Trophoblast cell (in vitro differentiated cells and primary cell): ENCODE data around the gene SPATA17.

ENCODE experiments used
- DNase-seq, 2 donors: peaks; one replicate each; pipeline ENCODE4 v3.0.0-alpha.2; 2016
- H2AFZ ChIP-seq: 2 replicates; pipeline ENCODE4 v1.6.1; 2013; ENCODE audit warnings: low read length, moderate library complexity, mild to moderate bottlenecking; ENCODE audit not compliant: insufficient read depth, poor library complexity
- H2AK5ac ChIP-seq: 2 replicates; pipeline ENCODE4 v1.6.1; 2013; ENCODE audit warnings: mild to moderate bottlenecking, low read length
- H2BK120ac ChIP-seq: 2 replicates; pipeline ENCODE4 v1.6.1; 2013; ENCODE audit warnings: low read length, mild to moderate bottlenecking, moderate library complexity; ENCODE audit not compliant: insufficient read depth, poor library complexity
- H2BK12ac ChIP-seq: 2 replicates; pipeline ENCODE4 v1.6.1; 2013; ENCODE audit warnings: mild to moderate bottlenecking, low read length, moderate library complexity
- H2BK5ac ChIP-seq: 2 replicates; pipeline ENCODE4 v1.6.1; 2013; ENCODE audit warnings: low read length, low read depth, moderate library complexity, mild to moderate bottlenecking; ENCODE audit not compliant: poor library complexity
- H3K14ac ChIP-seq: 2 replicates; pipeline ENCODE4 v1.6.1; 2013; ENCODE audit warnings: mild to moderate bottlenecking, low read length
- H3K18ac ChIP-seq: 2 replicates; pipeline ENCODE4 v1.6.1; 2013; ENCODE audit warnings: mild to moderate bottlenecking, low read length
- H3K23ac ChIP-seq: 2 replicates; pipeline ENCODE4 v1.6.1; 2013; ENCODE audit warnings: low read length
- H3K27ac ChIP-seq: 2 replicates; pipeline ENCODE4 v1.5.1; 2013; ENCODE audit warnings: low read depth, mild to moderate bottlenecking, inconsistent platforms, low read length, moderate library complexity
- H3K27me3 ChIP-seq: 2 replicates; pipeline ENCODE4 v1.6.1; 2013; ENCODE audit warnings: inconsistent platforms, mild to moderate bottlenecking, low read length, moderate library complexity; ENCODE audit not compliant: insufficient read depth
- H3K36me3 ChIP-seq, 2 experiments: 1 replicate in 1 of 2; 2 replicates in 1 of 2; pipeline ENCODE4 v1.6.1; 2013; ENCODE audit warnings: low read length in 2 of 2, mild to moderate bottlenecking in 2 of 2, moderate library complexity in 1 of 2; ENCODE audit not compliant: insufficient read depth in 2 of 2, control insufficient read depth in 1 of 2
- H3K4ac ChIP-seq: 2 replicates; pipeline ENCODE4 v1.6.1; 2013; ENCODE audit warnings: low read depth, mild to moderate bottlenecking, low read length, moderate library complexity
- H3K4me1 ChIP-seq, 2 experiments: 1 replicate in 1 of 2; 2 replicates in 1 of 2; pipeline ENCODE4 v1.6.1; 2013; ENCODE audit warnings: low read length in 2 of 2, mild to moderate bottlenecking in 2 of 2, moderate library complexity in 1 of 2; ENCODE audit not compliant: insufficient read depth in 2 of 2, control insufficient read depth in 1 of 2
- H3K4me2 ChIP-seq: 2 replicates; pipeline ENCODE4 v1.6.1; 2013; ENCODE audit warnings: inconsistent platforms, mild to moderate bottlenecking, low read length, moderate library complexity
- H3K4me3 ChIP-seq: 2 replicates; pipeline ENCODE4 v1.5.1; 2013; ENCODE audit warnings: mild to moderate bottlenecking, low read depth, low read length, inconsistent platforms
- H3K79me1 ChIP-seq: one replicate; pipeline ENCODE4 v1.6.1; 2013; ENCODE audit warnings: low read length
- H3K79me2 ChIP-seq: 2 replicates; pipeline ENCODE4 v1.6.1; 2013; ENCODE audit warnings: low read length, mild to moderate bottlenecking; ENCODE audit not compliant: control insufficient read depth, insufficient read depth, poor library complexity
- H3K9ac ChIP-seq: 2 replicates; pipeline ENCODE4 v1.6.1; 2013; ENCODE audit warnings: mild to moderate bottlenecking, low read length
- H3K9me3 ChIP-seq: 2 replicates; pipeline ENCODE4 v1.6.1; 2013; ENCODE audit warnings: low read depth, mild to moderate bottlenecking, control low read depth, inconsistent platforms, low read length; ENCODE audit not compliant: insufficient read depth
- H4K12ac ChIP-seq: 2 replicates; pipeline ENCODE4 v1.6.1; 2013; ENCODE audit warnings: low read depth, mild to moderate bottlenecking, low read length, moderate library complexity
- H4K8ac ChIP-seq: 2 replicates; pipeline ENCODE4 v1.6.1; 2013; ENCODE audit warnings: low read depth, mild to moderate bottlenecking, low read length, moderate library complexity
- H4K91ac ChIP-seq: one replicate; pipeline ENCODE4 v1.6.1; 2013; ENCODE audit warnings: low read depth, mild to moderate bottlenecking, low read length, moderate library complexity
- WGBS: extraction: QIAGEN DNeasy Blood & Tissue Kit; methylation state at CpG from one replicate; pipeline ENCODE4 v1.1.7; 2013; ENCODE audit warnings: missing lambda C conversion rate; ENCODE audit not compliant: insufficient read length, insufficient coverage; ENCODE audit errors: extremely low coverage; 5-methylcytosine and 5-hydroxymethylcytosine counted together

Gene SPATA17

DNA sequence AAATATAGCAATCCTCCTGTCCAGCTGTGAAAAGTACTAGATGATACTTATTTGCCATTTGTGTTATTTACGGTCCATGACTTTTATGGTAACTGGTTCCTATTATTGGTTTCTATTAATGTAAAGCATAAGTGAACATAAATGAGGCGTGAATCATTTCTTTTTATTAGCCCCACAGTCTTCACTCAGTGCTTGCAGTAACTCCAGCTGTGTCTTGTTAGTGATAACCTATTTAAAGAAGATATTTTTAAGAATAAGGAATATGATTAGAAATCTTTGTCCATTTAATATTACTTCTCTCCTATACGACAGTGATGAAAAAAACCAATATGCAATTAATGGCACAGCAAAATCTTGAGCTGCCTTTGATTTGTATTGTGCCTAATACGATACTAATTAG, 149.9 kb downstream of the SPATA17 start:
- H4K91ac ChIP-seq = no peak overlapping the region
- H3K4me2 ChIP-seq = no peak overlapping the region
- H4K12ac ChIP-seq = no peak overlapping the region
- H2BK5ac ChIP-seq = no peak overlapping the region
- H3K27me3 ChIP-seq = no peaks in the 10 kb centered on the region
- no peak overlapping the region for H3K23ac ChIP-seq
- no CpG with 5 or more reads among the region's 4 CpGs for WGBS
- no peak overlapping the region for H4K8ac ChIP-seq
- H3K79me2 ChIP-seq = no peaks in the 10 kb centered on the region
- no peak overlapping the region for H3K4ac ChIP-seq
- H3K18ac ChIP-seq = no peak overlapping the region
- no peak overlapping the region for H3K27ac ChIP-seq
- no peak overlapping the region for H2AK5ac ChIP-seq
- no peaks in the 10 kb centered on the region for H3K4me1 ChIP-seq
- no peaks in the 10 kb centered on the region for H3K36me3 ChIP-seq
- H2BK120ac ChIP-seq = no peak overlapping the region
- H3K9ac ChIP-seq = no peak overlapping the region
- H3K79me1 ChIP-seq = no peaks in the 10 kb centered on the region
- no peak overlapping the region for H3K4me3 ChIP-seq
- H3K14ac ChIP-seq = no peak overlapping the region
- H2AFZ ChIP-seq = no peak overlapping the region
- no peak overlapping the region for H2BK12ac ChIP-seq
- DNase-seq = no peak
- no peaks in the 10 kb centered on the region for H3K9me3 ChIP-seq

- Histone ChIP-seq H3K4me2 (no peak overlapping the region), H3K9me3 (no peaks in the 10 kb centered on the region), H4K8ac (no peak overlapping the region), H3K4ac (no peak overlapping the region), H3K36me3 (no peaks in the 10 kb centered on the region), H4K91ac (no peak overlapping the region), H2BK12ac (no peak overlapping the region), H3K27ac (no peak overlapping the region), H2AFZ (no peak overlapping the region), H3K79me2 (no peaks in the 10 kb centered on the region), H3K9ac (no peak overlapping the region), H3K23ac (no peak overlapping the region), H2BK120ac (no peak overlapping the region), H4K12ac (no peak overlapping the region), H3K79me1 (no peaks in the 10 kb centered on the region), H3K4me1 (no peaks in the 10 kb centered on the region), H3K4me3 (no peak overlapping the region), H3K14ac (no peak overlapping the region), H2AK5ac (no peak overlapping the region), H3K18ac (no peak overlapping the region), H3K27me3 (no peaks in the 10 kb centered on the region), H2BK5ac (no peak overlapping the region)
- WGBS = no CpG with 5 or more reads among the region's 2 CpGs
- no peak for DNase-seq
These were observed 159.9 kb downstream of the SPATA17 start for GRCh38 chr1:217791091-217791490.

DNA sequence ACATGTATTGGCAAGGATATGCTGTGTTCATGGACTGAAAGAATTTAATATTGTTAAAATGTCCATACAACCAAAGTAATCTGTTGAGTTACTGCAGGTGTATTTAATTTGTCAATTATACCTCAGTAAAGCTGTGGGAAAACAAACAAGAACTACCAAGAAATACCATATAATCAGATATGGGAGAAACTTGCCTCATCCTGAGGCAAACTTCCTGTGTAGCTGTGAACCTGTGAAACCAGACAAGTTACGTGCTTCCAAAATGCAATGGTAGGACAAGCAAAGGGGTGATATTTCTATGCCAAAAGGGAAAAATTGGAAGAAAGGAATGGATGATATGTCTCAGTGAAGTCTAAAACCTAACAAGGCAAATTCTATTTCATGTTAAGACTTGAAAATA, 174.6 kb downstream of the SPATA17 start:
- no peak overlapping the region for H3K18ac ChIP-seq
- no CpG with 5 or more reads among the region's 1 CpG for WGBS
- no peaks in the 10 kb centered on the region for H3K4me1 ChIP-seq
- H2AK5ac ChIP-seq = no peak overlapping the region
- no peak overlapping the region for H3K4me3 ChIP-seq
- no peaks in the 10 kb centered on the region for H3K79me2 ChIP-seq
- H3K27me3 ChIP-seq = no peaks in the 10 kb centered on the region
- no peak overlapping the region for H3K14ac ChIP-seq
- H3K9ac ChIP-seq = no peak overlapping the region
- no peak overlapping the region for H3K4me2 ChIP-seq
- H2BK120ac ChIP-seq = no peak overlapping the region
- no peak overlapping the region for H3K23ac ChIP-seq
- H4K12ac ChIP-seq = no peak overlapping the region
- DNase-seq = peak in 1 of 2 donors; percentile 23
- no peaks in the 10 kb centered on the region for H3K9me3 ChIP-seq
- H2BK12ac ChIP-seq = no peak overlapping the region
- no peak overlapping the region for H3K27ac ChIP-seq
- H3K79me1 ChIP-seq = no peaks in the 10 kb centered on the region
- H2BK5ac ChIP-seq = no peak overlapping the region
- H3K36me3 ChIP-seq = no peaks in the 10 kb centered on the region
- no peak overlapping the region for H4K8ac ChIP-seq
- H2AFZ ChIP-seq = no peak overlapping the region
- no peak overlapping the region for H4K91ac ChIP-seq
- H3K4ac ChIP-seq = no peak overlapping the region

DNA sequence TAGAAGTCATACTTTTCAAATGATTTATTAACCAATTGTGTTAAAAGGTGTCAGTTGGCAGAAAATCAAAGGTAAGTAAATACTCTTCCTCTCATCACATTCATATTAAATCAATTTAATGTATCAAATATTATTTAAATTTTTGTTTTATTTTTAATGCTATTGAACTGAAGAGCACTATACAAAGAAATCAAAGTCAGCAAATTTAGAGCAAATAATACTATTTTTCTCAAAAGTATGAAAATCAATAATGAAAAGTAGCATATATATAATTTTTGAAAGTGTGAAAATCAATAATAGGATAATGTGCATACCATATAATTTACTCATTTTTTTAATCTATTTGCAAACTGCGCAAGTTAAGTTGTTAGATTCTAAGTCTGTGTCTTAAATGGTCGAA, 181.0 kb downstream of the SPATA17 start:
- H3K4me2 ChIP-seq = no peak overlapping the region
- H4K91ac ChIP-seq = no peak overlapping the region
- H3K9me3 ChIP-seq = no peaks in the 10 kb centered on the region
- H3K27me3 ChIP-seq = no peaks in the 10 kb centered on the region
- no peak overlapping the region for H3K4ac ChIP-seq
- H4K8ac ChIP-seq = no peak overlapping the region
- H4K12ac ChIP-seq = no peak overlapping the region
- H2AK5ac ChIP-seq = no peak overlapping the region
- no peaks in the 10 kb centered on the region for H3K79me1 ChIP-seq
- no peak overlapping the region for H2BK5ac ChIP-seq
- WGBS = no CpG with 5 or more reads among the region's 2 CpGs
- H3K4me1 ChIP-seq = no peaks in the 10 kb centered on the region
- H3K27ac ChIP-seq = no peak overlapping the region
- no peak for DNase-seq
- no peak overlapping the region for H2AFZ ChIP-seq
- H3K23ac ChIP-seq = no peak overlapping the region
- H2BK120ac ChIP-seq = no peak overlapping the region
- H3K4me3 ChIP-seq = no peak overlapping the region
- no peak overlapping the region for H3K14ac ChIP-seq
- no peaks in the 10 kb centered on the region for H3K79me2 ChIP-seq
- no peak overlapping the region for H2BK12ac ChIP-seq
- H3K9ac ChIP-seq = no peak overlapping the region
- H3K36me3 ChIP-seq = no peaks in the 10 kb centered on the region
- no peak overlapping the region for H3K18ac ChIP-seq
